Measurements from ENCODE around the gene LMX1A.

GRCh38 chr1:165235777-165236291 lies 120.7 kb downstream of the LMX1A start:
- TF ChIP-seq EZH2 (IDR thresholded peaks at IDR 0.05; ENCODE audit: low read length) (peak; percentile 84), CTCF (optimal IDR thresholded peaks at IDR 0.05 in 1 of 3, IDR thresholded peaks at IDR 0.05 in 1 of 3, conservative IDR thresholded peaks at IDR 0.05 in 1 of 3; ENCODE audit: extremely low read depth in 1 of 3, insufficient read depth in 2 of 3, low read length in 3 of 3) (no peak)

Data from keratinocyte (primary cell).